Progenitor cell of endocrine pancreas (in vitro differentiated cells): ENCODE data around the gene WDR20. TPM values are rescaled to one million over a fixed set of nuclear protein-coding genes. Genes with fewer than 3 reads are reported as not detected.

Source experiments
- DNase-seq: peaks from one replicate; pipeline ENCODE4 v3.0.0; 2021; ENCODE audit warnings: low spot score; ENCODE audit not compliant: unreplicated experiment
- H3K27ac Mint-ChIP-seq: 2 replicates; pipeline ENCODE4 v1.8.0; 2021; ENCODE audit warnings: mild to moderate bottlenecking, moderate library complexity, mixed read lengths
- H3K27me3 Mint-ChIP-seq: 2 replicates; pipeline ENCODE4 v1.8.0; 2021; ENCODE audit warnings: mixed read lengths
- H3K36me3 Mint-ChIP-seq: 2 replicates; pipeline ENCODE4 v1.8.0; 2022; ENCODE audit warnings: mixed read lengths; ENCODE audit not compliant: insufficient read depth
- H3K4me1 Mint-ChIP-seq: 2 replicates; pipeline ENCODE4 v1.8.0; 2021; ENCODE audit warnings: low read depth, mixed read lengths
- H3K4me3 Mint-ChIP-seq: 2 replicates; pipeline ENCODE4 v1.8.0; 2021; ENCODE audit warnings: low read depth, mild to moderate bottlenecking, moderate library complexity, mixed read lengths
- H3K9me3 Mint-ChIP-seq: 2 replicates; pipeline ENCODE4 v1.8.0; 2021; ENCODE audit warnings: low read depth, mixed read lengths
- total RNA-seq: library from RNA; stranded (reverse); gene quantifications from 2 replicates; pipeline ENCODE4 v1.2.1, GENCODE V29; 2021
- TF ChIP-seq, protein P1 (sequence below): fragments of 200-600 bp; sonication (generic); IDR thresholded peaks from one replicate; pipeline ENCODE4 v1.5.0; 2021; ENCODE audit warnings: antibody characterized with exemption, mild to moderate bottlenecking; ENCODE audit not compliant: unreplicated experiment

WDR20 gene
- total RNA-seq, 1 donor from 2014 or later = 34.9 TPM

DNA sequence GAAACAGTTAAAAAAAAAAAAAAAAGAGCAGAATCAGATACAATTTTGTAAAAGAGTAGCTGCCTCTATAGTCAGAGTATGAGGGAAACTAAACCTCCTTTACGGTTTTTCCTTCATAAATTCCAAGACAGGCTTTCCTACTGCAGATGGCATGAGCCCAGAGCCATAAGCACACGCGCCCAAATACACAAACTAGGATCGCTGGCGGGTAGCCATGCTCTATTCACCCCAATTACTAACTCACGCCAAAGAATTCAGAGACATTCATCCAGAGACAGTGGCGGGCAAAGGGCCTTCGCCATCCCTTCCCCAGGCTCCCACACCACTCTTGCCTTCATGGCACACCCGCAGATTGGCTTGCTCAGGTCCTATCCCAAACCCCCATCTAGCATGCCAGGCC lies 117.0 kb downstream of the WDR20 start:
- no peaks in the 10 kb centered on the region for H3K4me1 Mint-ChIP-seq

DNA sequence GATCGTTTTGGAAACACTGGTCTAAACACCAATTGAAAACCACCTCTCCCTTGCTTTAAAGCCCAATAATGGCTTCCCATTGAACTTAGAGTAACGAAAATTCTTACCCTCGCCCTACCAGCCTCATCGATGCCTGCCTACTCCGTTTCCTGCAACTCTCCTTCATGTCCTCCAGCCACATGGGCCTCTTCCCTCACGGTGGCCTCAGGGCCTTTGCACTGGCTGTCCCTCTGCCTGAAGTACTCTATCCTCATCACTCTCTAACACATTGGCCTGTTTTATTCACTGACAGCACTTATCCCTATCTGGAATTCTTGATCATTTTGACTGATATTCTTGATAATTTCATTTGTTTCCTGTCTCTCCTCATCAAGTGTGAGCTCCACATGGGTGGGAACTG lies 118.4 kb downstream of the WDR20 start:
- peaks cover 4% of the 10 kb centered on the region for H3K36me3 Mint-ChIP-seq
- peaks cover 6% of the 10 kb centered on the region for H3K4me1 Mint-ChIP-seq
- no peak overlapping the region for H3K4me3 Mint-ChIP-seq
- no peaks in the 10 kb centered on the region for H3K9me3 Mint-ChIP-seq
- H3K27ac Mint-ChIP-seq = no peak overlapping the region
- no peaks in the 10 kb centered on the region for H3K27me3 Mint-ChIP-seq
- no peak for DNase-seq
- TF ChIP-seq, protein P1, sequence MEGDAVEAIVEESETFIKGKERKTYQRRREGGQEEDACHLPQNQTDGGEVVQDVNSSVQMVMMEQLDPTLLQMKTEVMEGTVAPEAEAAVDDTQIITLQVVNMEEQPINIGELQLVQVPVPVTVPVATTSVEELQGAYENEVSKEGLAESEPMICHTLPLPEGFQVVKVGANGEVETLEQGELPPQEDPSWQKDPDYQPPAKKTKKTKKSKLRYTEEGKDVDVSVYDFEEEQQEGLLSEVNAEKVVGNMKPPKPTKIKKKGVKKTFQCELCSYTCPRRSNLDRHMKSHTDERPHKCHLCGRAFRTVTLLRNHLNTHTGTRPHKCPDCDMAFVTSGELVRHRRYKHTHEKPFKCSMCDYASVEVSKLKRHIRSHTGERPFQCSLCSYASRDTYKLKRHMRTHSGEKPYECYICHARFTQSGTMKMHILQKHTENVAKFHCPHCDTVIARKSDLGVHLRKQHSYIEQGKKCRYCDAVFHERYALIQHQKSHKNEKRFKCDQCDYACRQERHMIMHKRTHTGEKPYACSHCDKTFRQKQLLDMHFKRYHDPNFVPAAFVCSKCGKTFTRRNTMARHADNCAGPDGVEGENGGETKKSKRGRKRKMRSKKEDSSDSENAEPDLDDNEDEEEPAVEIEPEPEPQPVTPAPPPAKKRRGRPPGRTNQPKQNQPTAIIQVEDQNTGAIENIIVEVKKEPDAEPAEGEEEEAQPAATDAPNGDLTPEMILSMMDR = no peak

More for the DNA sequence above, 117.0 kb downstream of the WDR20 start:
- TF ChIP-seq, protein P1 = no peak
- peaks cover 4% of the 10 kb centered on the region for H3K36me3 Mint-ChIP-seq
- no peaks in the 10 kb centered on the region for H3K27me3 Mint-ChIP-seq
- no peak for DNase-seq
- no peak overlapping the region for H3K4me3 Mint-ChIP-seq
- no peak overlapping the region for H3K27ac Mint-ChIP-seq
- H3K9me3 Mint-ChIP-seq = no peaks in the 10 kb centered on the region

Other genes starting within 250 kb of the WDR20 start
- 501 and 519 TPM in 2 replicates for gene DYNC1H1, start 175.3 kb upstream of the WDR20 start, total RNA-seq
- gene HSP90AA1, start 52.9 kb upstream of the WDR20 start, total RNA-seq = 796 and 811 TPM in 2 replicates
- gene MOK, start 165.3 kb downstream of the WDR20 start, total RNA-seq = 34.8 and 38.7 TPM in 2 replicates
- 14.9 and 16.5 TPM in 2 replicates for gene ZNF839, start 179.8 kb downstream of the WDR20 start, total RNA-seq
- 25.5 and 27.7 TPM in 2 replicates for gene CINP, start 223.0 kb downstream of the WDR20 start, total RNA-seq
- gene TECPR2, start 223.0 kb downstream of the WDR20 start, total RNA-seq = 33.2 and 34.2 TPM in 2 replicates